GM12874 (cell line): Measurements from ENCODE around the gene CLEC4M.
A peak's percentile ranks its signal among the peaks of the same experiment; 100 is the strongest.

Experiments
- CTCF ChIP-seq: IDR thresholded peaks from 2 replicates; pipeline ENCODE4 v1.5.1; 2011; ENCODE audit warnings: low read depth, mild to moderate bottlenecking, control low read depth, low read length, moderate library complexity; ENCODE audit not compliant: insufficient read depth

Gene CLEC4M

DNA sequence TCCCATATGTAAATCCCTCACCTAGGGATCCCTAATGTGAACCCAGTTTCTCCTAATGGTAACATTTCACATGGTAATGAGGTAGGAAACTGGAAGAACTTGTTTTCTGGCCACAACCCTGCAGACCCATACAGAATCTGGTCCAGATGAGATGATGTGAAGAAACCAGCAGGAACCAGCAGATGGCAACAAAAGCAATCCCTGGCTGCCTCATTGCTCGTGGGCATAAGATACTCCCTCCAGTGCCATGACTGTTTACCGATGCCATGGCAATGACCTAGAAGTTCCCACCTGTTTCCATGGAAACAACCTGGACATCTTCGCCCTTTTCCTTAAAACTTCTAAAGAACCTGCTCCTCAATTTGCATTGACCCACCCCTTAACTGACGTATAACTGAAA lies 14.3 kb upstream of the CLEC4M start:
- peak; percentile 29; the same call in 1 of the 2 replicates for TF ChIP-seq CTCF

DNA sequence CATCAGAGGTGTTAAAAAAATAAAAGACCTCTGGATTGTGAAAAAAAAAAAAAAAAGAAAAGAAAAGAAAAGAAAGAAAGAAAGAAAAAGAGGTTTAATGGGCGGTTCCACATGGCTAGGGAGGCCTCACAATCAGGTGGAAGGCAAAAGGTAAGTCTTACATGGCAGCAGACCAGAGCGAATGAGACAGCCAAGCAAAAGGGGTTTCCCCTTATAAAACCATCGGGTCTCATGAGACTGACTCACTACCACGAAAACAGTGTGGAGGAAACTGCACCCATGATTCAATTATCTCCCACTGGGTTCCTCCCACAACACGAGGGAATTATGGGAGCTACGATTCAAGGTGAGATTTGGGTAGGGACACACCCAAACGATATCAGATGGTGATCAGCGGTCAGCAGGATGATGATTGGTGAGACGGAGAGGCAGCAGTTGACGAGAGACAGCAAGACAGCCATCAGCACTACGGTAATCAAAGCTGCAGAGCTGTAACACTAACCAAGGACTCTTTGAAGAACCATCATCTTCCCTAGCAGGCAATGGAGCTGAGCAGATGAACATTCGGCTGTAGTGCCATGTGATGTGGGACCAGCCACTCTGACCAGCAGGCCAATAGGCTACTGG lies 11.8 kb upstream of the CLEC4M start:
- TF ChIP-seq CTCF: no peak

GRCh38 chr19:7756258-7756657 lies 6.8 kb upstream of the CLEC4M start:
- no peak for TF ChIP-seq CTCF

- TF ChIP-seq CTCF: no peak
Observed at GRCh38 chr19:7757358-7757757, 5.7 kb upstream of the CLEC4M start.

DNA sequence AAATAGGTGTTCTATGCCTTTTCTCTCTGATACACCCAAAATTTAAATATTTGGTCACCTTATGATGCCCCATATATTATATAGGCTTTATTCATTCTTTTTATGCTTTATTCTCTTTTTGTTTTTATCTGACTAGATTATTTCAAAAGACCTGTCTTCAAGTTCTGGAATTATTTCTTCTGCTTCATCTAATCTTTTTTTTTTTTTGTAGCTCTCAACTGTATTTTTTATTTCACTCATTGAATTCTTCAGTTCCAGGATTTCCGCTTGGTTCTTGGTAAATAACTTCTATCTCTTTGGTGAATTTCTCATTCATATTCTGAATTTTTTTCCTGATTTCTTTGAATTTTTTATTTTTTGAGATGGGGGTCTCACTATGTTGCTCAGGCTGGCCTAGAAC lies 3.9 kb upstream of the CLEC4M start:
- no peak for TF ChIP-seq CTCF

GRCh38 chr19:7763696-7764095 lies 653 bp downstream of the CLEC4M start:
- no peak for TF ChIP-seq CTCF

GRCh38 chr19:7766535-7766934 lies 3.5 kb downstream of the CLEC4M start:
- no peak for TF ChIP-seq CTCF
